A549 treated with DMSO at 1 μM for 4 hours (cell line): ENCODE data around the gene SLCO4A1. TPM values are rescaled to one million over a fixed set of nuclear protein-coding genes. Genes with fewer than 3 reads are reported as not detected.

Experiments used
- total RNA-seq: library from RNA; stranded (reverse); fragments of 200-300 nt; extraction: Qiagen RNA extraction; gene quantifications from 5 replicates; pipeline ENCODE4 v1.2.3, GENCODE V29; 2022; ENCODE audit warnings: low read depth

SLCO4A1 gene
- 4.9 to 10.2 TPM (median 8.5 TPM) in 5 replicates for total RNA-seq

GRCh38 chr20:62642051-62642665 lies at the start of gene SLCO4A1:
Gene SLCO4A1 (plus strand): TSS chr20:62642503. CDS start chr20:62656455, 13,952 bp downstream.

GRCh38 chr20:62708591-62709536 lies 66.6 kb downstream of the SLCO4A1 start, which contains the start of gene NTSR1:
Gene NTSR1 (plus strand): TSS chr20:62708836. CDS start chr20:62709208, 372 bp downstream.

Other genes with a start within 250 kb of the SLCO4A1 start
- 4.1 to 5.9 TPM (median 4.7 TPM) in 5 replicates for gene CABLES2, start 235.2 kb upstream of the SLCO4A1 start, total RNA-seq
- 0.03 TPM in 1 of 5 replicates, not detected in the others for gene RBBP8NL, start 215.0 kb upstream of the SLCO4A1 start, total RNA-seq
- gene GATA5, start 166.5 kb upstream of the SLCO4A1 start, total RNA-seq: 0.46 to 1.1 TPM (median 0.84 TPM) in 5 replicates
- 0.10 to 0.33 TPM (median 0.20 TPM) in 5 replicates for gene NTSR1, start 66.3 kb downstream of the SLCO4A1 start, total RNA-seq
- gene MRGBP, start 154.0 kb downstream of the SLCO4A1 start, total RNA-seq: 20.8 to 27.2 TPM (median 25.5 TPM) in 5 replicates
- gene OGFR, start 162.3 kb downstream of the SLCO4A1 start, total RNA-seq: 41.0 to 50.0 TPM (median 45.5 TPM) in 5 replicates
- 0.30 to 0.65 TPM (median 0.36 TPM) in 5 replicates for gene COL9A3, start 174.5 kb downstream of the SLCO4A1 start, total RNA-seq
- 3.8 to 5.8 TPM (median 4.6 TPM) in 5 replicates for gene TCFL5, start 219.3 kb downstream of the SLCO4A1 start, total RNA-seq